ENCODE results near the gene EGR4. TPM values are rescaled to one million over a fixed set of nuclear protein-coding genes. Genes with fewer than 3 reads are reported as not detected.

EGR4 gene
- total and polyA plus RNA-seq, 2 of the 4 experiments (the other 2 are of a cell fraction): not detected

GRCh38 chr2:73289304-73289703 is 4.0 kb downstream of the EGR4 start:
- Histone ChIP-seq H3K9me1 (ENCODE audit: insufficient read depth, low read length) (no peaks in the 10 kb centered on the region), H3K79me1 (ENCODE audit: low read depth in 1 of 2, low read length in 2 of 2) (no peaks in the 10 kb centered on the region), H2BK120ac (ENCODE audit: low read depth, low read length) (no peak overlapping the region), H4K8ac (ENCODE audit: low read depth in 2 of 2, low read length in 2 of 2) (no peak overlapping the region), H4K20me1 (ENCODE audit: insufficient read depth, low read length) (peaks cover 5% of the 10 kb centered on the region; the same call in 1 of the 2 replicates), H2BK15ac (ENCODE audit: low read depth, low read length) (no peak overlapping the region), H3K36me3 (ENCODE audit: control insufficient read depth, insufficient read depth, low read length) (no peaks in the 10 kb centered on the region), H2AK9ac (replicated peaks; ENCODE audit: low read depth, low read length, poor library complexity) (no peak overlapping the region), H3K27ac (ENCODE audit: insufficient read depth, low read length) (no peak overlapping the region), H3K23ac (ENCODE audit: low read depth, low read length) (no peak overlapping the region), H3K4ac (ENCODE audit: low read depth, low read length) (no peak overlapping the region), H2BK20ac (ENCODE audit: low read depth, low read length) (no peak overlapping the region), H3K4me3 (ENCODE audit: insufficient read depth, low read depth, low read length) (no peak overlapping the region), H3K27me3 (ENCODE audit: control insufficient read depth, insufficient read depth, low read length) (peaks cover 50% of the 10 kb centered on the region), H3K56ac (ENCODE audit: extremely low read depth, insufficient read depth, low read length) (no peak overlapping the region), H2AFZ (replicated peaks; ENCODE audit: low read length, poor library complexity) (no peak overlapping the region), H3K4me2 (ENCODE audit: low read depth, low read length) (no peak overlapping the region), H4K91ac (ENCODE audit: insufficient read depth, low read depth, low read length) (no peak overlapping the region), H3K14ac (replicated peaks; ENCODE audit: low read depth, low read length) (no peak overlapping the region), H3K18ac (ENCODE audit: low read depth, low read length) (no peak overlapping the region), H3K9ac (ENCODE audit: low read depth, low read length) (no peak overlapping the region), H3K9me3 (ENCODE audit: control insufficient read depth, insufficient read depth, low read length) (no peaks in the 10 kb centered on the region), H2AK5ac (ENCODE audit: low read depth, low read length) (no peak overlapping the region), H4K5ac (ENCODE audit: low read depth, low read length) (no peak overlapping the region), H2BK5ac (ENCODE audit: low read depth, low read length, poor library complexity, severe bottlenecking) (no peak overlapping the region), H3K4me1 (ENCODE audit: control insufficient read depth, insufficient read depth, low read length) (no peaks in the 10 kb centered on the region; the same call in 1 of the 2 replicates)
- intact Hi-C loops (cut with micrococcal nuclease): no loop called here
- no TSS peak for BruUV-seq (replicated peaks)
- DNase-seq (no peak), ATAC-seq (ENCODE audit: low read depth) (no peak)
- dilution Hi-C loops (cut with HindIII; ENCODE audit: low sequenced_read_pairs, unreplicated experiment): no loop called here
- POLR2A ChIA-PET (ENCODE audit: unreplicated experiment): no interaction called here
- in situ Hi-C loops (cut with MboI; ENCODE audit: low sequenced_read_pairs): no loop called here
- no peak for TF ChIP-seq SMC3 (IDR thresholded peaks at IDR 0.05; ENCODE audit: low read depth, low read length)
- TF ChIP-seq RFX5 (IDR thresholded peaks at IDR 0.05; ENCODE audit: low read depth, low read length): no peak
- TF ChIP-seq CEBPB (IDR thresholded peaks at IDR 0.05; ENCODE audit: low read depth, low read length): no peak
- no peak for TF ChIP-seq USF2 (IDR thresholded peaks at IDR 0.05; ENCODE audit: low read depth, low read length)
- TF ChIP-seq BHLHE40 (IDR thresholded peaks at IDR 0.05; ENCODE audit: low read depth, low read length): no peak
- TF ChIP-seq CHD1 (IDR thresholded peaks at IDR 0.05; ENCODE audit: low read depth, low read length): no peak
- no peak for TF ChIP-seq MAFK (IDR thresholded peaks at IDR 0.05; ENCODE audit: low read depth, low read length)
- TF ChIP-seq RAD21 (IDR thresholded peaks at IDR 0.05; ENCODE audit: low read length): no peak
- TF ChIP-seq RCOR1 (IDR thresholded peaks at IDR 0.05; ENCODE audit: insufficient replicate concordance, low read length): no peak
- TF ChIP-seq MAZ (IDR thresholded peaks at IDR 0.05; ENCODE audit: borderline replicate concordance, low read depth, low read length): no peak
- no peak for TF ChIP-seq CTCF (conservative IDR thresholded peaks at IDR 0.05; ENCODE audit: low read depth, low read length)
- no peak for TF ChIP-seq ELK1 (IDR thresholded peaks at IDR 0.05; ENCODE audit: borderline replicate concordance, low read depth, low read length)
- TF ChIP-seq MXI1 (IDR thresholded peaks at IDR 0.05; ENCODE audit: borderline replicate concordance, low read depth, low read length): no peak
- no peak for TF ChIP-seq FOS (IDR thresholded peaks at IDR 0.05; ENCODE audit: low read depth, low read length)
- no peak for TF ChIP-seq NFE2L2 (IDR thresholded peaks at IDR 0.05; ENCODE audit: low read depth, low read length)
- no peak for TF ChIP-seq POLR2A (IDR thresholded peaks at IDR 0.05; ENCODE audit: low read depth, low read length)
- CTCF ChIA-PET: no interaction called here

Data from IMR-90 (cell line).